ENCODE results near the gene CSMD2.
A peak's percentile ranks its signal among the peaks of the same experiment; 100 is the strongest.

CSMD2 gene

GRCh38 chr1:34155860-34156259 lies 9.2 kb downstream of the CSMD2 start:
- DNase-seq (ENCODE audit: low spot score) = peak; percentile 56

DNA sequence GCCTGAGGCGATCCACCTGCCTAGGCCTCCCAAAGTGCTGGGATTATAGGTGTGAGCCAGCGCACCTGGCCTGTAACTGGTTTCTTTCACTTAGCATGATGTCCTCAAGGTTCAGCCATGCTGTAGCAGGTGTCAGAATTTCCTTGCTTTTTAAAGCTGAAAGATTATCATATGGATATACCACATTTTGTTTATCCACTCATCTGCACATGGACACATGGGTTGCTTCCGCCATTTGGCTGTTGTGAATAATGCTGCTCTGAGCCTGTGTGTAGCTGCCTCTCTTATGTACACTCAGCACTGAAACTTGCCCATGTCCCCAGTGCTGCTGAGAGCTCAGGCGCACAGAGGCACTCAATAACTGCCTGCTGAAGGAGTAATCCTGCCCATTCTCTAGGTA lies 11.8 kb downstream of the CSMD2 start:
- DNase-seq (ENCODE audit: low spot score) = no peak

DNA sequence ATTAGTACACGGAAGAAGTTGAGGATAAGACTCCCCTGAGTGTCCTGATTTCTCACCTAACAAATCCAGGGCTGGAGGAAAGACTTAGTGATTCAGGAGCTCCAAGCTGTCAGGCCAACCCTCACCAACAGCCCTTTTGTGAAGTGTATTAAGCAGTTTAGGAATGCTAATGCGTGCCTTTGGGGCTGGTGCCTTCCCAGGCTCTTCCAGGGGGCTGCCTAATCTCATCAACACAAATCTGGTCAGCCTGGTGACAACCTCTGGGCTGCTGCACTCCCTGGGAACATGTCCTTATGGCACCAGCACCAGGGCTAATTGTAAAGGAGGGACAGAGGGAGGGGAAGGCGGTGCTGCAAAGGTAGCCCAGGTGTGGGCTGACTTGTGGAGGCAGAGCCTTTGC lies 15.5 kb downstream of the CSMD2 start:
- DNase-seq (ENCODE audit: low spot score) = no peak

DNA sequence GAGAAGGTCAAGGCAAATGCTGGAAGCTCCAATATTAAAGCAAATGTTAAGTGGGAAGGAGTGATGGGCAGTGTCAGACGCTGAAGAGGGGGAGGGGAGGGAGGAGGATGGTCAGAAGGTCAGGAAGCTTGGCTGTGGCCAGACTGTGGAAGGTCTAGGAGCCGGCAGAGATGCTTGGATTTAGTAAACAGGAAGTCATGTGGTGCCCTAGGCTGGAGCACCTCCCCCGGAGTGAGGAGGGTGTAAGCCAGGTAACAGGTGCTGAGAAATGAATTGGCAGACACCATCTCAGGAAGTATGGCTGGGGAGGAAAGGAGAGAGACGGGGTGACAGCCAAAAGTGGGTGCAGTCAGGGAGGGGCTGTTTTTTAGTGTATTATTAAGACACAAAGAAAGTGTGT lies 17.7 kb downstream of the CSMD2 start:
- no peak for DNase-seq (ENCODE audit: low spot score)

DNA sequence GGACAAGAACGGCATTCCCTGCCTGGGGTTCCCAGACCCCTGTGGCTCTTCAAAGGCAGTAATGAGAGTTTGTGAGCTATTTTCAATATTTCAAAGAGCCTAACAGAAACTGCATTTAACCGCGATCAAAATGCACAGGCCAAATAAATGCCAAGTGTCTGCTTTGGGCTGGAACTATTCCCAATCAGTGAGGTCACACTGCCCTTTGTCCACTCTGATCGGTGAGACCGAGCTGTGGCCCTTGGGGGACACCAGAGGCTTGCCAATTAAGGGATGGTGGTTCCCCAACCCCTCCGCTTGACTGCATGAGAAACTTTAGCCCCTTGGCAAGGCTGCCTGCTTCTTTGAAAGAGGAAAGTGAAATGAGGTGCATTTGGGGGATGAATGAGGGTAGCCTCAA lies 20.3 kb downstream of the CSMD2 start:
- no peak for DNase-seq (ENCODE audit: low spot score)

DNA sequence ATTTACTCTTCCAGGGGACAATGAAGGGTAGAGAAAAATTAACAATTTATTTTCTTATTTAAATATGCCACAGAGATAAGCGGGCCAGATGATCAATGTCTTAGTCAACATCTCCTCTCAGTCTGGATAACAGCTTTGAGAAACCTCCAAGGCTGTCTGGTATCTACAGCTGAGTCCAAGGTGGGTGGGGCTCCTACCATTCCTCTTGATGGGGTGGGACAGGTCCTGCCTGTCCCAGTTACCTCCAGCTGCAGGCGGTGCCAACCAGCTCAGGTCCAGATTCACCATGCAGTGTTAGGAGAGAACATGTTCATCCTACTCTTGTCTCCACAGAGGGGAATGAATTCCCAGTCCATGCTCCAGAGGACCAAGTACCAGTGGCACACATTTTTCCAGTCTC lies 21.1 kb downstream of the CSMD2 start:
- DNase-seq (ENCODE audit: low spot score) = no peak

DNA sequence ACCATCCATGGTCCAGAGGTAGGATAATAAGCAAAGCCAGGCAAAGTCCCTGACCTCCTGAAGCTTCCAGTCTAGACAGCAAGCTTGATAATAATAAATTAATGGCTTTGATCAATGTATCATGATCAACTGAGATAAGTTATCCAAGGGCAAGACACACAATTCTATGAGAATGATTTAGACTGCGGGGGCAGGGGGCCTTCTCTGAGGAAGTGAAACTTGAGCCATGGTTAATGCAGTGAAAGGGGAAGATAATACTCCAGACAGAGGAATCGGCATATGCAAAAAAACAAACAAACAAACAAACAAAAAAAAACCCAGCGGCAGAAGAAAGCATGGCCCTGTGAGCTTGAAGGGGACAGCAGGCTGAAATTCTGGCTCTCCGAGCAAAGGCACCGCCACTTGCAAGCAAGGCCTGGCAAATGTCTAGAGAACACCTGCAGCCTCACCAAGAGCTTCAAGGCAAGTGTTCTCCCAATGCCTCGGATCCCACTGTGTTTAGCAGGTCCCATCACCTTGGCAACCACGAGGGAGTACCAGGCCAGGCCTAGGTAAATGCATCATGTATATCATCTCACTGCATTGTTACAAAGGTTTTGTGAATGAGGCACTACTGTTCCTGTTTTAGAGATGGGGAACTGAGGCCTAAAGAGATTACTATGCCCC lies 24.9 kb downstream of the CSMD2 start:
- no peak for DNase-seq (ENCODE audit: low spot score)

GRCh38 chr1:34137411-34137810 lies 27.6 kb downstream of the CSMD2 start:
- DNase-seq (ENCODE audit: low spot score) = no peak

DNA sequence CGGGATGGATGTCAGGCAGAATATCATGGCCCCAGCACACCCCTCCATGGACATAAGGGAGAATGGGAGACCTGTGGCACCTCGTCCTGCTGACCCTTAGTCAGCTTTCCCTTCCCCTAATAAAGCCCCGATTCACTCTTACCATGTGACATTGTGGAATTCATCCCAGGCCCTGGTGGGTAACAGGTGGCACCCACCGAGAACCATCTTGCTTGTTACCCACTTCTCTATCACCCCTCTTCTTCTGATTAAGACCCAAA lies 32.9 kb downstream of the CSMD2 start:
- DNase-seq (ENCODE audit: low spot score) = no peak

- DNase-seq (ENCODE audit: low spot score) = no peak
These were observed 33.5 kb downstream of the CSMD2 start for GRCh38 chr1:34131396-34132160.

GRCh38 chr1:34130306-34130705 lies 34.7 kb downstream of the CSMD2 start:
- DNase-seq (ENCODE audit: low spot score) = no peak

GRCh38 chr1:34129630-34130029 lies 35.4 kb downstream of the CSMD2 start:
- no peak for DNase-seq (ENCODE audit: low spot score)

DNA sequence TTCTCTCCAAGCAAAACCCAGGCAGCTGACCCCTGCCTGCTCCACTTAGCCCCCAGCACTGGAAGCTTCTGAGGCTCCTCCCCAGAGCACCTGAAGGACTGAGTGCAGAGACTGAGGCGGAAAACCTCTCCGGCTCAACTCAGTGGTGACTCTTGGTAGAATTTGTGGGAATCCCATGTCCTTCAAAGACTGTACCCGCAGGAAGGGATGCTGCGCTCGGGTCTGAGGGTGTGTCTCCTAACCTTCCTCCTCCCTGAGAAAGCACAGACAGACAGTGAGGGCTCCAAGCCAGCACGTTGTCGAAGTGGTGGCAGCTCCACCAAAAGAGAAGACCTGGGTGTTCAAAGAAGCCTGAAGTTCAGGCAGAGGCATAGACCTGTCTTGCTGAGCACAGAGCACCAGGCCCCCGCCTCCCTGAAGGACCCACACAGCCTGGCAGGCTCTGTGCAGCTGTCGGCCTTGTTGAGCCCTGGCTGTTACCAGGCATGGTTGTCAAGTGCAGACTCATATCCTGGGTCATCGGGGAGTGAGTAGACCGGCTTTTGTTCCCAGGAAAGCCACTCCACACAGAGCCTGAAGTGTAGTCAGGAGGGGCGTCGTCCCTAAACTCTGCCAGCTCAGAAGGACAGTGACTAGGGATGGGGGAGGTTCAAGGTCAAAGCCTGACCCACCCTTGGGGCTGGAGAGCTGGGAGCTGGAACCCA lies 36.7 kb downstream of the CSMD2 start:
- peak; percentile 20 for DNase-seq (ENCODE audit: low spot score)

GRCh38 chr1:34127006-34128000 lies 37.7 kb downstream of the CSMD2 start:
- no peak for DNase-seq (ENCODE audit: low spot score)

GRCh38 chr1:34126486-34126885 lies 38.5 kb downstream of the CSMD2 start:
- no peak for DNase-seq (ENCODE audit: low spot score)

DNA sequence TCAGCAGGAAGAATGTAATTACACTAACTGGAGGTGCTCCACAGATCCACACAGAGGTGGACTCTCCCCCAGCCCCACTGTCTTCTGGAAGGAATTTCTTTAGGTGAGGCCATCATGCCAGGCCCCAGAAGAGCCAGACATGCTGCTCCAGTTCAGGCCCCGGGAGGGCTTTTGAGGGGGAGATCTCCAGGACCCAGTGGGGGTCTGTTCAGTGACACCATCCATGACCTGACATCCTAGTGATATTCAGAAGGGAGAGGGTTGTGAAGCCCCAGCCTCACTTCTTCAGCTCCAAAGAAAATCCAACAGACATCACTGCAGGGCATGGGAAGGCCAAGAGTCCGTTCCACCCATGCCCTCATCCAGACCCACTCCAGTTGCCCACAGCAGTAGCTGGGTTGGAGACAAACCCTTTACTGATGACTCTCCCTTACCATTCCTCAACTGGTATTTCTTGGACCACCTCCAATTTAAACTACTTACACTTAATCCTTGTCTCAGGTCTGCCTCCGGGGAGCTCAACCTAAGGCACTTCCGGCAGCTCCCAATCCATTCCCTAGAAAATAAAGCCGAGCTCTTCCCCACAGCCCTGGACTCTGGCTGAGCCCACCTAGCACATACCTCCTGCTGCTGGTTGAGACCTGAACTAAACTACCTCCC lies 39.2 kb downstream of the CSMD2 start:
- no peak for DNase-seq (ENCODE audit: low spot score)

DNA sequence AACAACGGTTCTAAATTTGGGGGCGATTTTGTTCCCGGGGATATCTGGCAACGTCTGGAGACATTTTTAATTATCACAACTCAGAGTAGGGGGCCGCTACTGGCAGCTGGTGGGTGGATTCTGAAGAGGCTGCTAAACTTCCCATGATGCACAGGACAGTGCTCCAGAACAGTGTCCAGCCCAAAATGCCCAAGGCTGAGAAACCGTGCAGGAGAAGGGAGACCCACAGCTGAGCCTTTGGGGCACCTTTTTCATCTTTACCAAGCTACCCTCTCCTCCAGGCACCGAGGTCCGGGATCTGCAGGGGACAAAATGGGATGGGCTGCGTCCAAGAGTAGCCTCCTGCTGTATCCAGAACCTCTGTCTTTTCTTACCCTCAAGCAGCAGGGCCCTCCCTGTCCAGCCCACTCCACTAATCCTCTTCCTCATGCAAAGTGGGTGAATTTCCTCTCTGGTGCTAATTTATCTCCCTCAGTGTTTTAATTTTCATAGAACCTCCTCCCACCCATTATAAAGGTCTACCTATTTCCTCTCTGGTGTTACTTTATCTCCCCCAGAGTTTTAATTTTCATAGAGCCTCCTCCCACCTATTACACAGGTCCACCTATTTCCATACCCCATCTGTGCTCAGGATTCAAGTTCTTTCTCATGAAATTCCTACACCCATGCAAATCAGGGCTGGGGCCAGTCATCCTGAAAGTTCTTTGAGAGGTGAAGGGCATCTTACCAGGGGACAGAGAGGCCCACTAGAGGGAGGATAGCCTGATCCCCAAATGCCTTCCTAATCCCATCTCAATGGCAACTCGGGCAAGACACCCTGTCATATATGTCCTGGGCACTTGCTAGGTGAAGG lies 42.7 kb downstream of the CSMD2 start:
- no peak for DNase-seq (ENCODE audit: low spot score)

GRCh38 chr1:34115233-34115632 lies 49.8 kb downstream of the CSMD2 start:
- no peak for DNase-seq (ENCODE audit: low spot score)

DNA sequence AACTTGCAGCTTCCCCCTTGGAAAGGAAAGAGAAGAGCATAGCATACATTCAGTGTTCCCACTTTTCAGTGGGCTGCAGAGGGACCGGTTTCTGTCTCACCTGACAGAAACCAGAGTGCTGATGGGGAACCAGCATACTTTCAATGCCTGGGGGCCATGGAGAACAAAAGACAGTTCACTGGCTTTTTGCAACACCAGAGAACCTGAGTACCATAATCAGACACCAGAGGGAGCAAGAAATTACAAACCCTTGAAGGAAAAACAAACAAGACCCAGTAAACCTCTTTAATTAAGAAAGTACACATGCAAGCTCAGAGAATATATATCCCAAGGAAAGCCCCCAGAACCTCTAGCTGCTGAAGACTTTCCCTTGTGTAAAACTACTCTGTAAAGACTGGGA lies 51.1 kb downstream of the CSMD2 start:
- DNase-seq (ENCODE audit: low spot score) = peak; percentile 18

- DNase-seq (ENCODE audit: low spot score) = no peak
These were observed 51.7 kb downstream of the CSMD2 start for GRCh38 chr1:34113362-34113761.

GRCh38 chr1:34108711-34109110 lies 56.3 kb downstream of the CSMD2 start:
- DNase-seq (ENCODE audit: low spot score) = no peak
